Mucosa of stomach (tissue), 1 donor: ENCODE data around the gene NTF3.

Source experiments
- H3K27me3 ChIP-seq: one replicate; pipeline ENCODE4 v1.7.0; 2013; ENCODE audit warnings: mild to moderate bottlenecking, low read length; ENCODE audit not compliant: control insufficient read depth, insufficient read depth
- H3K36me3 ChIP-seq: one replicate; pipeline ENCODE4 v1.7.0; 2013; ENCODE audit warnings: low read length; ENCODE audit not compliant: control insufficient read depth, insufficient read depth
- H3K4me1 ChIP-seq: one replicate; pipeline ENCODE4 v1.7.0; 2013; ENCODE audit warnings: mild to moderate bottlenecking, low read length; ENCODE audit not compliant: control insufficient read depth, insufficient read depth
- H3K4me3 ChIP-seq: one replicate; pipeline ENCODE4 v1.7.0; 2013; ENCODE audit warnings: low read length
- H3K9ac ChIP-seq: one replicate; pipeline ENCODE4 v1.7.0; 2013; ENCODE audit warnings: mild to moderate bottlenecking, low read length, moderate library complexity
- H3K9me3 ChIP-seq: one replicate; pipeline ENCODE4 v1.7.0; 2013; ENCODE audit warnings: mild to moderate bottlenecking, low read length, moderate library complexity; ENCODE audit not compliant: control insufficient read depth
- donor health status: Pancreatic carcinoma.

NTF3 gene

DNA sequence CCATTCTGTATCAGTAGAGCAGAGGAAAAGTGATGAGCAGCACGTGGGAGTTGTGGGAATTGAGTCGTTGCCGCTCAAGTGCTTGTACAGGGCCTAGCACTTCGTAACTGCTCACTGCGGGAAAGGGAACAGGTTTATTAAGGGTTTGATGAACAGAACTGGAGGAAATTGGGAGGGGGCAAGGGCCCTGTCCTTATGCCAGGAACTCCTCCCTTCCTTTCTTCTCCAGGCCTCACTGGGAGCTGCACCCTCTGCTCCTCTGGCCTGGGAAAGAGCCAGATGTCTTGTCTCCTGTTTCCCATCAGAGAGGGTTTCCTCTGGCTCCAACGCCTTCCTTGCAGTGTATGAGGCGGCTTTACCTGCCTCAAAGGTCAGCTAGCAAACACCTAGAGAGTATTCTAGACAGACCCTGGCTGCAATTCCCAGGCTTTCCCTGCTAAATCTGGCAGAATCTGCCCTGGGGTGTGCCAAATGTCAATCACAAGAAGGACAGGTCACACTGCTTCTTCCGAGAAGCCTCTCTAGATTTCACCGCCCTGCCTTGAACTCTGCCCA is 78.4 kb downstream of the NTF3 start:
- Histone ChIP-seq H3K9ac (no peak overlapping the region), H3K27me3 (peaks cover 11% of the 10 kb centered on the region), H3K4me3 (no peak overlapping the region)

GRCh38 chr12:5511256-5511643 is 79.3 kb downstream of the NTF3 start:
- Histone ChIP-seq H3K27me3 (peaks cover 11% of the 10 kb centered on the region), H3K4me1 (no peaks in the 10 kb centered on the region), H3K9ac (no peak overlapping the region), H3K9me3 (no peaks in the 10 kb centered on the region), H3K4me3 (no peak overlapping the region), H3K36me3 (no peaks in the 10 kb centered on the region)

More for the DNA sequence above, 78.4 kb downstream of the NTF3 start:
- no peaks in the 10 kb centered on the region for H3K36me3 ChIP-seq
- no peaks in the 10 kb centered on the region for H3K9me3 ChIP-seq
- no peaks in the 10 kb centered on the region for H3K4me1 ChIP-seq

GRCh38 chr12:5511644-5512600 is 80.0 kb downstream of the NTF3 start:
- Histone ChIP-seq H3K27me3 (peaks cover 11% of the 10 kb centered on the region), H3K36me3 (no peaks in the 10 kb centered on the region), H3K9ac (no peak overlapping the region), H3K4me1 (no peaks in the 10 kb centered on the region), H3K9me3 (no peaks in the 10 kb centered on the region), H3K4me3 (no peak overlapping the region)

- no peak overlapping the region for H3K9ac ChIP-seq
- H3K36me3 ChIP-seq: no peaks in the 10 kb centered on the region
- H3K4me1 ChIP-seq: no peaks in the 10 kb centered on the region
- H3K9me3 ChIP-seq: no peaks in the 10 kb centered on the region
- H3K27me3 ChIP-seq: peaks cover 11% of the 10 kb centered on the region
- H3K4me3 ChIP-seq: no peak overlapping the region
These were observed 80.7 kb downstream of the NTF3 start for GRCh38 chr12:5512601-5512970.

- Histone ChIP-seq H3K9me3 (no peaks in the 10 kb centered on the region), H3K4me3 (no peak overlapping the region), H3K36me3 (no peaks in the 10 kb centered on the region), H3K27me3 (peaks cover 11% of the 10 kb centered on the region), H3K4me1 (no peaks in the 10 kb centered on the region), H3K9ac (no peak overlapping the region)
These were observed 81.5 kb downstream of the NTF3 start for GRCh38 chr12:5513406-5513805.

GRCh38 chr12:5514016-5514415 is 82.1 kb downstream of the NTF3 start:
- no peaks in the 10 kb centered on the region for H3K4me1 ChIP-seq

DNA sequence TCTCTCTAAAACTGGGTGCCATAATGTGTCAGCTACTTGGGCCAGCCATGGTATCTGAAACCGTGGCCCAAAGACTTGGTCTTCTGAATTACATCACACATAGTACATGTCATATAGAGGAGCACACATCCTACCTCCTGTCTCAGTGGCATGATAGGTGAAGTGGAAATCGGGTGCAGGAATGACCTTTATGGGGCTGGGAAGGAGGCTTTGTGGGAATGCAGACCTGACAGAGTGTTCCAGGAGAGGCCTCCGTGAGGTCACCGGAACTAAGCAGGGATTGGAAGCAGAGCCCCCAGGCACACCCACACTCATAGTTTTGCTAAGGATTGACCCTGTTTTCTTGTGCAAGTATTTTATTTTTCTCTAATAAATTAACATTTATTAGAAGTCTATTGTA is 82.6 kb downstream of the NTF3 start:
- peaks cover 11% of the 10 kb centered on the region for H3K27me3 ChIP-seq
- no peaks in the 10 kb centered on the region for H3K4me1 ChIP-seq
- no peaks in the 10 kb centered on the region for H3K9me3 ChIP-seq
- H3K36me3 ChIP-seq: no peaks in the 10 kb centered on the region
- no peak overlapping the region for H3K4me3 ChIP-seq
- H3K9ac ChIP-seq: no peak overlapping the region

More at GRCh38 chr12:5514016-5514415, 82.1 kb downstream of the NTF3 start:
- H3K36me3 ChIP-seq: no peaks in the 10 kb centered on the region
- H3K9me3 ChIP-seq: no peaks in the 10 kb centered on the region
- H3K9ac ChIP-seq: no peak overlapping the region
- H3K27me3 ChIP-seq: peaks cover 11% of the 10 kb centered on the region
- H3K4me3 ChIP-seq: no peak overlapping the region

- Histone ChIP-seq H3K4me1 (no peaks in the 10 kb centered on the region), H3K4me3 (no peak overlapping the region), H3K36me3 (no peaks in the 10 kb centered on the region), H3K9ac (no peak overlapping the region), H3K9me3 (no peaks in the 10 kb centered on the region), H3K27me3 (peaks cover 11% of the 10 kb centered on the region)
These were observed 83.5 kb downstream of the NTF3 start for GRCh38 chr12:5515458-5515857.

- Histone ChIP-seq H3K4me1 (no peaks in the 10 kb centered on the region), H3K4me3 (no peak overlapping the region), H3K9ac (no peak overlapping the region), H3K27me3 (peaks cover 9% of the 10 kb centered on the region), H3K36me3 (no peaks in the 10 kb centered on the region), H3K9me3 (no peaks in the 10 kb centered on the region)
These were observed 84.7 kb downstream of the NTF3 start for GRCh38 chr12:5516371-5517241.

GRCh38 chr12:5518584-5519365 is 86.9 kb downstream of the NTF3 start:
- Histone ChIP-seq H3K9me3 (no peaks in the 10 kb centered on the region), H3K36me3 (no peaks in the 10 kb centered on the region), H3K27me3 (no peaks in the 10 kb centered on the region), H3K4me3 (no peak overlapping the region), H3K9ac (no peak overlapping the region), H3K4me1 (no peaks in the 10 kb centered on the region)

GRCh38 chr12:5520037-5520436 is 88.1 kb downstream of the NTF3 start:
- Histone ChIP-seq H3K27me3 (no peaks in the 10 kb centered on the region), H3K4me3 (no peak overlapping the region), H3K9me3 (no peaks in the 10 kb centered on the region), H3K9ac (no peak overlapping the region), H3K4me1 (no peaks in the 10 kb centered on the region), H3K36me3 (no peaks in the 10 kb centered on the region)
